H9 (cell line): ENCODE measurements around the gene CCDC149. TPM values are rescaled to one million over a fixed set of nuclear protein-coding genes. Genes with fewer than 3 reads are reported as not detected.

ENCODE experiments used
- DNase-seq: peaks from one replicate; pipeline ENCODE4 v3.0.0-alpha.2; 2017
- H2AFZ ChIP-seq: one replicate; pipeline ENCODE4 v1.6.1; 2013; ENCODE audit warnings: mild to moderate bottlenecking, low read length, control low read depth, moderate library complexity
- H2AK5ac ChIP-seq: 2 replicates; pipeline ENCODE4 v1.6.1; 2013; ENCODE audit warnings: low read length, control low read depth, mixed read lengths; ENCODE audit not compliant: insufficient read length
- H2BK120ac ChIP-seq: one replicate; pipeline ENCODE4 v1.6.1; 2013; ENCODE audit warnings: low read depth, mild to moderate bottlenecking, low read length, control low read depth, inconsistent platforms; ENCODE audit not compliant: poor library complexity, severe bottlenecking
- H2BK12ac ChIP-seq: 2 replicates; pipeline ENCODE4 v1.6.1; 2013; ENCODE audit warnings: low read length, control low read depth, mixed read lengths, low read depth; ENCODE audit not compliant: insufficient read length
- H2BK15ac ChIP-seq: 2 replicates; pipeline ENCODE4 v1.6.1; 2013; ENCODE audit warnings: low read depth, low read length, control low read depth
- H2BK20ac ChIP-seq: one replicate; pipeline ENCODE4 v1.6.1; 2013; ENCODE audit warnings: low read depth, mild to moderate bottlenecking, low read length, control low read depth, inconsistent platforms; ENCODE audit not compliant: poor library complexity, severe bottlenecking
- H2BK5ac ChIP-seq: 2 replicates; pipeline ENCODE4 v1.6.1; 2013; ENCODE audit warnings: low read length, control low read depth, mixed read lengths; ENCODE audit not compliant: insufficient read length
- H3K14ac ChIP-seq: 2 replicates; pipeline ENCODE4 v1.6.1; 2013; ENCODE audit warnings: low read length, control low read depth; ENCODE audit not compliant: insufficient read depth
- H3K18ac ChIP-seq: 2 replicates; pipeline ENCODE4 v1.6.1; 2013; ENCODE audit warnings: low read depth, mild to moderate bottlenecking, mixed read lengths, low read length, control low read depth; ENCODE audit not compliant: insufficient read length
- H3K23ac ChIP-seq: 2 replicates; pipeline ENCODE4 v1.6.1; 2013; ENCODE audit warnings: low read length, control low read depth, mixed read lengths, low read depth; ENCODE audit not compliant: insufficient read length
- H3K23me2 ChIP-seq: 2 replicates; pipeline ENCODE4 v1.6.1; 2013; ENCODE audit warnings: low read depth, mild to moderate bottlenecking, mixed read lengths, low read length, control low read depth; ENCODE audit not compliant: insufficient read length, poor library complexity, severe bottlenecking
- H3K27ac ChIP-seq: 2 replicates; pipeline ENCODE4 v1.5.1; 2013; ENCODE audit warnings: low read length, control low read depth, mixed read lengths, low read depth; ENCODE audit not compliant: insufficient read length
- H3K27me3 ChIP-seq: 2 replicates; pipeline ENCODE4 v1.6.1; 2013; ENCODE audit warnings: low read length, control low read depth, inconsistent platforms; ENCODE audit not compliant: insufficient read depth
- H3K4ac ChIP-seq: 2 replicates; pipeline ENCODE4 v1.6.1; 2013; ENCODE audit warnings: low read depth, mild to moderate bottlenecking, control low read depth, inconsistent platforms, low read length, moderate library complexity
- H3K4me1 ChIP-seq: 2 replicates; pipeline ENCODE4 v1.6.1; 2013; ENCODE audit warnings: low read length, control low read depth, inconsistent platforms; ENCODE audit not compliant: insufficient read depth
- H3K4me2 ChIP-seq: 2 replicates; pipeline ENCODE4 v1.6.1; 2013; ENCODE audit warnings: low read length, control low read depth, mixed read lengths; ENCODE audit not compliant: insufficient read length, insufficient read depth
- H3K56ac ChIP-seq: 2 replicates; pipeline ENCODE4 v1.6.1; 2013; ENCODE audit warnings: low read depth, mild to moderate bottlenecking, mixed read lengths, low read length, control low read depth; ENCODE audit not compliant: insufficient read length
- H3K79me1 ChIP-seq: 2 replicates; pipeline ENCODE4 v1.6.1; 2013; ENCODE audit warnings: low read depth, mild to moderate bottlenecking, moderate library complexity, low read length, control low read depth, inconsistent platforms; ENCODE audit not compliant: insufficient read depth, poor library complexity, severe bottlenecking
- H3K79me2 ChIP-seq: 2 replicates; pipeline ENCODE4 v1.6.1; 2013; ENCODE audit warnings: low read length, control low read depth, inconsistent platforms; ENCODE audit not compliant: insufficient read depth
- H3K9ac ChIP-seq: 2 replicates; pipeline ENCODE4 v1.6.1; 2013; ENCODE audit warnings: low read length, control low read depth, mixed read lengths; ENCODE audit not compliant: insufficient read length; ENCODE audit errors: extremely low read depth
- H3K9me3 ChIP-seq: one replicate; pipeline ENCODE4 v1.6.1; 2013; ENCODE audit warnings: low read depth, low read length, inconsistent platforms; ENCODE audit not compliant: control insufficient read depth
- H3T11ph ChIP-seq: one replicate; pipeline ENCODE4 v1.6.1; 2013; ENCODE audit warnings: mild to moderate bottlenecking, low read length, control low read depth, inconsistent platforms
- H4K20me1 ChIP-seq: one replicate; pipeline ENCODE4 v1.6.1; 2013; ENCODE audit not compliant: control insufficient read depth, insufficient read length, insufficient read depth
- H4K5ac ChIP-seq: 2 replicates; pipeline ENCODE4 v1.6.1; 2013; ENCODE audit warnings: low read depth, mild to moderate bottlenecking, mixed read lengths, low read length, control low read depth; ENCODE audit not compliant: insufficient read length
- H4K8ac ChIP-seq: replicated peaks from 2 replicates; pipeline ENCODE4 v1.6.1; 2013; ENCODE audit warnings: low read length, control low read depth, mixed read lengths, low read depth; ENCODE audit not compliant: insufficient read length
- H4K91ac ChIP-seq: 2 replicates; pipeline ENCODE4 v1.6.1; 2013; ENCODE audit warnings: low read depth, mild to moderate bottlenecking, moderate library complexity, mixed read lengths, low read length, control low read depth; ENCODE audit not compliant: insufficient read length
- H3K27ac Mint-ChIP-seq, 3 experiments: 2 replicates in 2 of 3; 3 replicates in 1 of 3; pipeline ENCODE4 v1.8.0; 2020 to 2021; ENCODE audit warnings: mixed read lengths in 3 of 3, mild to moderate bottlenecking in 1 of 3, moderate library complexity in 1 of 3
- H3K27me3 Mint-ChIP-seq: 2 replicates; pipeline ENCODE4 v1.8.0; 2021; ENCODE audit warnings: low read depth, mild to moderate bottlenecking, moderate library complexity, mixed read lengths
- H3K36me3 Mint-ChIP-seq, 3 experiments: 2 replicates in 2 of 3; 3 replicates in 1 of 3; pipeline ENCODE4 v1.8.0; 2020 to 2021; ENCODE audit warnings: low read depth in 3 of 3, mixed read lengths in 3 of 3; ENCODE audit not compliant: insufficient read depth in 1 of 3
- H3K4me1 Mint-ChIP-seq, 2 experiments: 2 replicates each; pipeline ENCODE4 v1.8.0; 2020; ENCODE audit warnings: mixed read lengths in 2 of 2
- H3K4me3 Mint-ChIP-seq, 2 experiments: 2 replicates in 1 of 2; 3 replicates in 1 of 2; pipeline ENCODE4 v1.8.0; 2020 to 2021; ENCODE audit warnings: mild to moderate bottlenecking in 2 of 2, mixed read lengths in 2 of 2, moderate library complexity in 1 of 2
- H3K9me3 Mint-ChIP-seq, 2 experiments: 2 replicates in 1 of 2; 3 replicates in 1 of 2; pipeline ENCODE4 v1.8.0; 2020; ENCODE audit warnings: mild to moderate bottlenecking in 2 of 2, mixed read lengths in 2 of 2, moderate library complexity in 1 of 2
- WGBS: extraction: QIAGEN DNeasy Blood & Tissue Kit; methylation state at CpG from one replicate; pipeline ENCODE4 v1.1.7; 2013; ENCODE audit warnings: missing lambda C conversion rate, low lambda C conversion rate, mixed read lengths; ENCODE audit not compliant: insufficient read length; ENCODE audit errors: extremely low coverage; 5-methylcytosine and 5-hydroxymethylcytosine counted together
- total RNA-seq: library from RNA; stranded (reverse); gene quantifications from 2 replicates; pipeline ENCODE4 v1.2.1, GENCODE V29; 2021
- TF ChIP-seq, protein P1 (sequence below): fragments of 200-600 bp; sonication (generic); conservative IDR thresholded peaks from 3 replicates; pipeline ENCODE4 v1.8.0; 2021; ENCODE audit warnings: antibody characterized with exemption, mild to moderate bottlenecking

Gene CCDC149
- total RNA-seq, 1 experiment from 2014 or later = 4.5 TPM

DNA sequence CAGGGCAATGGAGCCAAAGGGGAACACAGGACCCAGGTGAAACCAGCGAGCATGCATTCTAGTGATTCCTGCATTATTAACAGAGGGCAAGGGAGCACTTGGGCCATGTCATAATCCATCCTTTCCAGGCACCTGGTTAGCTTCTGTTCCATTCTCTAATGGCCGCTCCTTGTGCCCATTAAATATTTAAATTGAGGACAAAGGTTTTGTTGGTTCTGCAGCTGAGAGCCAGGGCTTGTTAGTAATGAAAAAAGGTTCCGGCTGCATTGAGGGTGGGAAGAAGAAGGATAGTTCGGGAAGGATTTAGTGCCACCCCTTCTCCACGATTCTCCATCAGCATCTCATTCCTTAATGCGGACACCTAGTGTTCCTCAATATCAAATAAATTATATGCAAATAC is 103.9 kb downstream of the CCDC149 start:
- H3K27ac Mint-ChIP-seq = no peak overlapping the region
- H2BK5ac ChIP-seq = no peak overlapping the region
- H2AK5ac ChIP-seq = no peak overlapping the region
- no peak overlapping the region for H4K5ac ChIP-seq
- no CpG with 5 or more reads among the region's 6 CpGs for WGBS
- peaks cover 3% of the 10 kb centered on the region; the same call in 1 of the 2 replicates for H3K4me1 ChIP-seq
- H2BK15ac ChIP-seq = no peak overlapping the region
- H3K79me1 ChIP-seq = no peaks in the 10 kb centered on the region
- no peak overlapping the region for H2AFZ ChIP-seq
- no peak for DNase-seq
- no peaks in the 10 kb centered on the region for H3K9me3 ChIP-seq
- peaks cover 28 to 33% of the 10 kb centered on the region in 2 experiments for H3K4me1 Mint-ChIP-seq
- no peak overlapping the region for H2BK12ac ChIP-seq
- H3K23ac ChIP-seq = no peak overlapping the region
- no peak overlapping the region for H3K56ac ChIP-seq
- no peaks in the 10 kb centered on the region for H3K79me2 ChIP-seq
- TF ChIP-seq, protein P1, sequence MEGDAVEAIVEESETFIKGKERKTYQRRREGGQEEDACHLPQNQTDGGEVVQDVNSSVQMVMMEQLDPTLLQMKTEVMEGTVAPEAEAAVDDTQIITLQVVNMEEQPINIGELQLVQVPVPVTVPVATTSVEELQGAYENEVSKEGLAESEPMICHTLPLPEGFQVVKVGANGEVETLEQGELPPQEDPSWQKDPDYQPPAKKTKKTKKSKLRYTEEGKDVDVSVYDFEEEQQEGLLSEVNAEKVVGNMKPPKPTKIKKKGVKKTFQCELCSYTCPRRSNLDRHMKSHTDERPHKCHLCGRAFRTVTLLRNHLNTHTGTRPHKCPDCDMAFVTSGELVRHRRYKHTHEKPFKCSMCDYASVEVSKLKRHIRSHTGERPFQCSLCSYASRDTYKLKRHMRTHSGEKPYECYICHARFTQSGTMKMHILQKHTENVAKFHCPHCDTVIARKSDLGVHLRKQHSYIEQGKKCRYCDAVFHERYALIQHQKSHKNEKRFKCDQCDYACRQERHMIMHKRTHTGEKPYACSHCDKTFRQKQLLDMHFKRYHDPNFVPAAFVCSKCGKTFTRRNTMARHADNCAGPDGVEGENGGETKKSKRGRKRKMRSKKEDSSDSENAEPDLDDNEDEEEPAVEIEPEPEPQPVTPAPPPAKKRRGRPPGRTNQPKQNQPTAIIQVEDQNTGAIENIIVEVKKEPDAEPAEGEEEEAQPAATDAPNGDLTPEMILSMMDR = no peak
- H3K9me3 Mint-ChIP-seq = peaks cover 0 to 5% of the 10 kb centered on the region in 2 experiments; a peak in 3 of 5 replicates
- no peak overlapping the region for H3K4me2 ChIP-seq
- H3K27me3 Mint-ChIP-seq = no peaks in the 10 kb centered on the region; the same call in 1 of the 2 replicates
- H3K9ac ChIP-seq = no peak overlapping the region
- H3K27ac ChIP-seq = no peak overlapping the region
- H3K14ac ChIP-seq = no peak overlapping the region
- no peak overlapping the region for H2BK20ac ChIP-seq
- H4K8ac ChIP-seq = no peak overlapping the region
- H3T11ph ChIP-seq = no peak overlapping the region
- H3K4ac ChIP-seq = no peak overlapping the region
- H3K27me3 ChIP-seq = no peaks in the 10 kb centered on the region
- no peak overlapping the region for H3K4me3 Mint-ChIP-seq
- no peak overlapping the region for H2BK120ac ChIP-seq
- no peaks in the 10 kb centered on the region for H3K23me2 ChIP-seq
- H3K36me3 Mint-ChIP-seq = peaks cover 5 to 17% (median 7%) of the 10 kb centered on the region in 3 experiments; a peak in 5 of 7 replicates
- H4K20me1 ChIP-seq = no peaks in the 10 kb centered on the region
- no peak overlapping the region for H3K18ac ChIP-seq
- H4K91ac ChIP-seq = no peak overlapping the region
